Progenitor cell of endocrine pancreas (in vitro differentiated cells): ENCODE results near the gene NUPR1. TPM values are rescaled to one million over a fixed set of nuclear protein-coding genes. Genes with fewer than 3 reads are reported as not detected.
"Not testable (repeated sequence)": the region's sequence is repeated elsewhere in the genome, so short reads cannot be mapped to it uniquely, and the experiment has no call there.

Experiments used
- DNase-seq: peaks from one replicate; pipeline ENCODE4 v3.0.0; 2021; ENCODE audit warnings: low spot score; ENCODE audit not compliant: unreplicated experiment
- H3K27ac Mint-ChIP-seq: 2 replicates; pipeline ENCODE4 v1.8.0; 2021; ENCODE audit warnings: mild to moderate bottlenecking, moderate library complexity, mixed read lengths
- H3K27me3 Mint-ChIP-seq: 2 replicates; pipeline ENCODE4 v1.8.0; 2021; ENCODE audit warnings: mixed read lengths
- H3K36me3 Mint-ChIP-seq: 2 replicates; pipeline ENCODE4 v1.8.0; 2022; ENCODE audit warnings: mixed read lengths; ENCODE audit not compliant: insufficient read depth
- H3K4me1 Mint-ChIP-seq: 2 replicates; pipeline ENCODE4 v1.8.0; 2021; ENCODE audit warnings: low read depth, mixed read lengths
- H3K4me3 Mint-ChIP-seq: 2 replicates; pipeline ENCODE4 v1.8.0; 2021; ENCODE audit warnings: low read depth, mild to moderate bottlenecking, moderate library complexity, mixed read lengths
- H3K9me3 Mint-ChIP-seq: 2 replicates; pipeline ENCODE4 v1.8.0; 2021; ENCODE audit warnings: low read depth, mixed read lengths
- CTCF ChIP-seq: fragments of 200-600 bp; sonication (generic); IDR thresholded peaks from one replicate; pipeline ENCODE4 v1.5.0; 2021; ENCODE audit warnings: antibody characterized with exemption, mild to moderate bottlenecking; ENCODE audit not compliant: unreplicated experiment
- total RNA-seq: library from RNA; stranded (reverse); gene quantifications from 2 replicates; pipeline ENCODE4 v1.2.1, GENCODE V29; 2021

NUPR1 gene
- total RNA-seq, 1 donor from 2014 or later = not detected

DNA sequence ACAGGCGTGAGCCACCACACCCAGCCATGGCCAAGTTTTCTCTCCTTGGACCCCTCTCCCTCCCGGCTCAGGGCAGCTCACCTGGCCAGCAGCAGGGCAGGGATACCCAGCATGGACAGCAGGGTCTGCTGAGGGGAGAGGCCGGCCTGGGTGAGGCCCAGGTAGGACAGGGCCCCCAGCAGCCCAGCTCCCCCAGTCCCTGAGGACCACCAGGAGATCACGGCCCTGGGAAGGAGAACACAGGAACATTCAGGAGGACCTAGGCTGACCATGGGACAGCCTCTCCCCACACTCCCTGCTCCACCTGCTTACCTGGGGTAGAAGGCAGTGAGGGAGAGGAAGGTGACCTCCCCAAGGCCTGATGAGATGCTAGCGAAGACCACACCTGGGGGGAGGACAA, 52.5 kb downstream of the NUPR1 start:
- DNase-seq = no peak
- Mint-ChIP-seq H3K36me3 (peaks cover 9% of the 10 kb centered on the region), H3K27me3 (no peaks in the 10 kb centered on the region), H3K4me1 (no peaks in the 10 kb centered on the region), H3K9me3 (no peaks in the 10 kb centered on the region), H3K27ac (no peak overlapping the region), H3K4me3 (no peak overlapping the region)
- no peak for TF ChIP-seq CTCF

GRCh38 chr16:28483361-28483760, 55.4 kb downstream of the NUPR1 start:
- H3K9me3 Mint-ChIP-seq, H3K27ac Mint-ChIP-seq, H3K27me3 Mint-ChIP-seq, H3K4me3 Mint-ChIP-seq, H3K4me1 Mint-ChIP-seq, DNase-seq, H3K36me3 Mint-ChIP-seq: not testable (repeated sequence)

Other genes starting within 250 kb of the NUPR1 start
- 89.4 and 91.2 TPM in 2 replicates for gene SBK1, start 246.4 kb downstream of the NUPR1 start, total RNA-seq
- 5.7 and 7.0 TPM in 2 replicates for gene NPIPB6, start 175.5 kb downstream of the NUPR1 start, total RNA-seq
- gene EIF3CL, start 135.1 kb downstream of the NUPR1 start, total RNA-seq = 74.0 and 106 TPM in 2 replicates
- gene NPIPB7, start 66.6 kb downstream of the NUPR1 start, total RNA-seq = 0.60 TPM in 1 of 2 replicates, not detected in the other
- 43.9 and 45.4 TPM in 2 replicates for gene CLN3, start 46.9 kb downstream of the NUPR1 start, total RNA-seq
- gene APOBR, start 44.3 kb downstream of the NUPR1 start, total RNA-seq = 0.20 and 0.22 TPM in 2 replicates
- gene IL27, start 32.1 kb downstream of the NUPR1 start, total RNA-seq = not detected in 2 replicates
- 34.7 and 37.6 TPM in 2 replicates for gene SGF29, start 14.9 kb upstream of the NUPR1 start, total RNA-seq
- 3.2 and 3.9 TPM in 2 replicates for gene SULT1A2, start 58.1 kb upstream of the NUPR1 start, total RNA-seq
- 19.8 and 20.9 TPM in 2 replicates for gene SULT1A1, start 71.1 kb upstream of the NUPR1 start, total RNA-seq
- gene NPIPB8, start 99.1 kb upstream of the NUPR1 start, total RNA-seq = 0.77 and 1.3 TPM in 2 replicates
- 741 and 786 TPM in 2 replicates for gene EIF3C, start 172.5 kb upstream of the NUPR1 start, total RNA-seq
- gene NPIPB9, start 212.8 kb upstream of the NUPR1 start, total RNA-seq = 3.2 and 3.4 TPM in 2 replicates